ENCODE measurements around the gene ARSG. TPM values are rescaled to one million over a fixed set of nuclear protein-coding genes. Genes with fewer than 3 reads are reported as not detected.
A peak's percentile ranks its signal among the peaks of the same experiment; 100 is the strongest.

Gene ARSG
- total and polyA plus RNA-seq, 5 donors from 2014 or later = 10.3 to 21.8 (median 13.2) TPM

- Histone ChIP-seq H3K4me3 (ENCODE audit: low read depth, low read length) (peak overlapping the region; percentile 84), H3K27ac (ENCODE audit: insufficient read depth, low read length, poor library complexity, severe bottlenecking) (peak overlapping the region; percentile 97), H3K36me3 (ENCODE audit: control insufficient read depth, insufficient read depth, low read length) (no peaks in the 10 kb centered on the region), H3K27me3 (ENCODE audit: control insufficient read depth, insufficient read depth, low read length) (no peaks in the 10 kb centered on the region), H3K4me1 (ENCODE audit: control insufficient read depth, insufficient read depth, low read length, poor library complexity, severe bottlenecking) (peaks cover 75% of the 10 kb centered on the region), H3K9me3 (ENCODE audit: control insufficient read depth in 2 of 2, low read length in 2 of 2) (no peaks in the 10 kb centered on the region)
- ATAC-seq (ENCODE audit: low read depth in 2 of 2) (no peak), DNase-seq (no peak)
- Mint-ChIP-seq H3K9me3 (no peaks in the 10 kb centered on the region), H3K36me3 (peaks cover 8% of the 10 kb centered on the region), H3K27me3 (peaks cover 4% of the 10 kb centered on the region), H3K4me1 (peaks cover 37 to 78% (median 61%) of the 10 kb centered on the region in 4 donors), H3K4me3 (peak overlapping the region; percentile 86 to 100 (median 90)), H3K27ac (peak overlapping the region; percentile 93 to 96 (median 94))
Observed at GRCh38 chr17:68292689-68293040, 1.4 kb downstream of the ARSG start.

- ATAC-seq (ENCODE audit: low read depth in 2 of 2) (no peak), DNase-seq (no peak)
- Histone ChIP-seq H3K9me3 (ENCODE audit: control insufficient read depth in 2 of 2, low read length in 2 of 2) (no peaks in the 10 kb centered on the region), H3K4me3 (ENCODE audit: low read depth, low read length) (no peak overlapping the region), H3K27ac (ENCODE audit: insufficient read depth, low read length, poor library complexity, severe bottlenecking) (no peak overlapping the region), H3K27me3 (ENCODE audit: control insufficient read depth, insufficient read depth, low read length) (no peaks in the 10 kb centered on the region), H3K4me1 (ENCODE audit: control insufficient read depth, insufficient read depth, low read length, poor library complexity, severe bottlenecking) (peaks cover 79% of the 10 kb centered on the region), H3K36me3 (ENCODE audit: control insufficient read depth, insufficient read depth, low read length) (no peaks in the 10 kb centered on the region)
- no peaks in the 10 kb centered on the region for H3K9me3 Mint-ChIP-seq
- H3K36me3 Mint-ChIP-seq = peaks cover 4% of the 10 kb centered on the region
- H3K4me1 Mint-ChIP-seq = peaks cover 33 to 79% (median 59%) of the 10 kb centered on the region in 4 donors
- peaks cover 4% of the 10 kb centered on the region for H3K27me3 Mint-ChIP-seq
- peak overlapping the region in 3 of 4 donors; percentile 45 to 100 (median 52) for H3K4me3 Mint-ChIP-seq
- peak overlapping the region; percentile 20 to 90 (median 86) for H3K27ac Mint-ChIP-seq
Observed at GRCh38 chr17:68293490-68294195, 2.3 kb downstream of the ARSG start.

- Mint-ChIP-seq H3K36me3 (no peaks in the 10 kb centered on the region), H3K27me3 (peaks cover 4% of the 10 kb centered on the region), H3K9me3 (no peaks in the 10 kb centered on the region), H3K4me3 (peak overlapping the region in 3 of 4 donors; percentile 36 to 87 (median 52)), H3K4me1 (peaks cover 28 to 77% (median 55%) of the 10 kb centered on the region in 4 donors), H3K27ac (peak overlapping the region in 2 of 3 donors; percentile 86 to 90)
- H3K27me3 ChIP-seq (ENCODE audit: control insufficient read depth, insufficient read depth, low read length) = no peaks in the 10 kb centered on the region
- H3K4me1 ChIP-seq (ENCODE audit: control insufficient read depth, insufficient read depth, low read length, poor library complexity, severe bottlenecking) = peaks cover 75% of the 10 kb centered on the region
- no peaks in the 10 kb centered on the region for H3K9me3 ChIP-seq (ENCODE audit: control insufficient read depth in 2 of 2, low read length in 2 of 2)
- no peaks in the 10 kb centered on the region for H3K36me3 ChIP-seq (ENCODE audit: control insufficient read depth, insufficient read depth, low read length)
- DNase-seq = no peak
- ATAC-seq (ENCODE audit: low read depth in 2 of 2) = no peak
- H3K27ac ChIP-seq (ENCODE audit: insufficient read depth, low read length, poor library complexity, severe bottlenecking) = no peak overlapping the region
- H3K4me3 ChIP-seq (ENCODE audit: low read depth, low read length) = no peak overlapping the region
Observed at GRCh38 chr17:68294196-68294555, 2.9 kb downstream of the ARSG start.

GRCh38 chr17:68294617-68295016, 3.3 kb downstream of the ARSG start:
- Mint-ChIP-seq H3K36me3 (no peaks in the 10 kb centered on the region), H3K27me3 (peaks cover 4% of the 10 kb centered on the region), H3K27ac (peak overlapping the region; percentile 86 to 91 (median 90)), H3K4me1 (peaks cover 28 to 77% (median 57%) of the 10 kb centered on the region in 4 donors), H3K9me3 (no peaks in the 10 kb centered on the region), H3K4me3 (peak overlapping the region; percentile 15 to 87 (median 59))
- Histone ChIP-seq H3K4me3 (ENCODE audit: low read depth, low read length) (peak overlapping the region; percentile 19), H3K36me3 (ENCODE audit: control insufficient read depth, insufficient read depth, low read length) (no peaks in the 10 kb centered on the region), H3K4me1 (ENCODE audit: control insufficient read depth, insufficient read depth, low read length, poor library complexity, severe bottlenecking) (peaks cover 71% of the 10 kb centered on the region), H3K27ac (ENCODE audit: insufficient read depth, low read length, poor library complexity, severe bottlenecking) (peak overlapping the region; percentile 17), H3K27me3 (ENCODE audit: control insufficient read depth, insufficient read depth, low read length) (no peaks in the 10 kb centered on the region), H3K9me3 (ENCODE audit: control insufficient read depth in 2 of 2, low read length in 2 of 2) (no peaks in the 10 kb centered on the region)
- ATAC-seq (ENCODE audit: low read depth in 2 of 2) (no peak), DNase-seq (no peak)

- H3K4me3 ChIP-seq (ENCODE audit: low read depth, low read length) = peak overlapping the region; percentile 19
- Mint-ChIP-seq H3K9me3 (no peaks in the 10 kb centered on the region), H3K4me3 (peak overlapping the region in 3 of 4 donors; percentile 36 to 87 (median 82)), H3K27me3 (peaks cover 4% of the 10 kb centered on the region), H3K36me3 (no peaks in the 10 kb centered on the region), H3K4me1 (peaks cover 24 to 75% (median 55%) of the 10 kb centered on the region in 4 donors), H3K27ac (peak overlapping the region; percentile 86 to 91 (median 90))
- peaks cover 66% of the 10 kb centered on the region for H3K4me1 ChIP-seq (ENCODE audit: control insufficient read depth, insufficient read depth, low read length, poor library complexity, severe bottlenecking)
- H3K27me3 ChIP-seq (ENCODE audit: control insufficient read depth, insufficient read depth, low read length) = no peaks in the 10 kb centered on the region
- no peaks in the 10 kb centered on the region for H3K36me3 ChIP-seq (ENCODE audit: control insufficient read depth, insufficient read depth, low read length)
- H3K27ac ChIP-seq (ENCODE audit: insufficient read depth, low read length, poor library complexity, severe bottlenecking) = peak overlapping the region; percentile 17
- no peaks in the 10 kb centered on the region for H3K9me3 ChIP-seq (ENCODE audit: control insufficient read depth in 2 of 2, low read length in 2 of 2)
- no peak for DNase-seq
- no peak for ATAC-seq (ENCODE audit: low read depth in 2 of 2)
Observed at GRCh38 chr17:68295086-68295485, 3.8 kb downstream of the ARSG start.

- Histone ChIP-seq H3K4me1 (ENCODE audit: control insufficient read depth, insufficient read depth, low read length, poor library complexity, severe bottlenecking) (peaks cover 64% of the 10 kb centered on the region), H3K36me3 (ENCODE audit: control insufficient read depth, insufficient read depth, low read length) (no peaks in the 10 kb centered on the region), H3K27me3 (ENCODE audit: control insufficient read depth, insufficient read depth, low read length) (no peaks in the 10 kb centered on the region), H3K27ac (ENCODE audit: insufficient read depth, low read length, poor library complexity, severe bottlenecking) (peak overlapping the region; percentile 85), H3K9me3 (ENCODE audit: control insufficient read depth in 2 of 2, low read length in 2 of 2) (no peaks in the 10 kb centered on the region), H3K4me3 (ENCODE audit: low read depth, low read length) (peak overlapping the region; percentile 67)
- H3K4me1 Mint-ChIP-seq = peaks cover 18 to 80% (median 52%) of the 10 kb centered on the region in 4 donors
- H3K36me3 Mint-ChIP-seq = no peaks in the 10 kb centered on the region
- H3K27ac Mint-ChIP-seq = peak overlapping the region; percentile 92 to 95 (median 92)
- ATAC-seq (ENCODE audit: low read depth in 2 of 2) (peak; percentile 60 to 66), DNase-seq (peak; percentile 42 to 91 (median 87))
- H3K4me3 Mint-ChIP-seq = peak overlapping the region; percentile 76 to 86 (median 84)
- H3K27me3 Mint-ChIP-seq = no peaks in the 10 kb centered on the region
- no peaks in the 10 kb centered on the region for H3K9me3 Mint-ChIP-seq
Observed at GRCh38 chr17:68296217-68297191, 5.2 kb downstream of the ARSG start.

GRCh38 chr17:68297195-68297594, 5.9 kb downstream of the ARSG start:
- Mint-ChIP-seq H3K4me3 (peak overlapping the region; percentile 76 to 86 (median 84)), H3K27me3 (no peaks in the 10 kb centered on the region), H3K4me1 (peaks cover 18 to 84% (median 56%) of the 10 kb centered on the region in 4 donors), H3K9me3 (no peaks in the 10 kb centered on the region), H3K27ac (peak overlapping the region; percentile 92 to 95 (median 92)), H3K36me3 (no peaks in the 10 kb centered on the region)
- Histone ChIP-seq H3K27me3 (ENCODE audit: control insufficient read depth, insufficient read depth, low read length) (no peaks in the 10 kb centered on the region), H3K4me3 (ENCODE audit: low read depth, low read length) (peak overlapping the region; percentile 67), H3K4me1 (ENCODE audit: control insufficient read depth, insufficient read depth, low read length, poor library complexity, severe bottlenecking) (peaks cover 61% of the 10 kb centered on the region), H3K9me3 (ENCODE audit: control insufficient read depth in 2 of 2, low read length in 2 of 2) (no peaks in the 10 kb centered on the region), H3K27ac (ENCODE audit: insufficient read depth, low read length, poor library complexity, severe bottlenecking) (peak overlapping the region; percentile 85), H3K36me3 (ENCODE audit: control insufficient read depth, insufficient read depth, low read length) (no peaks in the 10 kb centered on the region)
- no peak for DNase-seq
- no peak for ATAC-seq (ENCODE audit: low read depth in 2 of 2)
